ENCODE results near the gene STAC2. TPM values are rescaled to one million over a fixed set of nuclear protein-coding genes. Genes with fewer than 3 reads are reported as not detected.
A peak's percentile ranks its signal among the peaks of the same experiment; 100 is the strongest.

STAC2 gene
- total and polyA plus RNA-seq, 2 donors (not counting 1 experiment from before 2014, with no cell fraction given) = not detected

DNA sequence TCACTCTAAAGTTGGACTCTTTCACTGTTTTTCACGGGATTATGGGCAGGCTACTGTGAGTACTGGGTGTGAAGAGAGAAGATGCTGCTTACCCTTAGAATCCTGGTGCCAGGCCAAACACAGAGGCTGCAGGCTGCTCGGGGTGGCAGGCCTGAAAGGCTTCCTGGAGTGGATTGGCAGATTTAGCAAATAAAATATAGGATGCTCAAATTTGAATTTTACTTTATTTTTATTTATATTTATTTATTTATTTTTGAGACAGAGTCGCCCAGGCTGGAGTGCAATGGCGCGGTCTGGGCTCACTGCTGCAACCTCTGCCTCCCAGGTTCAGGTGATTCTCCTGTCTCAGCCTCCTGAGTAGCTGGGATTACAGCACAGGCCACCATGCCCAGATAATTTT is 14.9 kb upstream of the STAC2 start:
- no peaks in the 10 kb centered on the region for H3K79me2 ChIP-seq (ENCODE audit: control insufficient read depth, insufficient read depth, low read length)
- Mint-ChIP-seq H3K4me3 (no peak overlapping the region), H3K4me1 (peaks cover 34% of the 10 kb centered on the region), H3K27me3 (peaks cover 6% of the 10 kb centered on the region), H3K9me3 (ENCODE audit: insufficient read depth) (no peaks in the 10 kb centered on the region), H3K27ac (no peak overlapping the region)
- H3K27me3 ChIP-seq (replicated peaks in 1 of 4; ENCODE audit: control extremely low read depth in 1 of 4, control insufficient read depth in 3 of 4, insufficient read depth in 4 of 4, low read length in 3 of 4) = peaks cover 0 to 4% (median 0%) of the 10 kb centered on the region in 4 experiments
- no peak overlapping the region for H3K4me3 ChIP-seq (ENCODE audit: control extremely low read depth in 1 of 5, extremely low read depth in 1 of 5, insufficient read depth in 1 of 5, low read depth in 2 of 5, low read length in 4 of 5)
- H3K27ac ChIP-seq (ENCODE audit: low read length in 2 of 2) = no peak overlapping the region
- no peak overlapping the region for H2AFZ ChIP-seq (ENCODE audit: insufficient read depth, low read depth, low read length, poor library complexity, severe bottlenecking)
- H3K4me2 ChIP-seq (replicated peaks; ENCODE audit: low read depth, low read length, poor library complexity, severe bottlenecking) = no peak overlapping the region
- POLR2A ChIA-PET = no interaction called here
- DNase-seq = no peak
- no peaks in the 10 kb centered on the region for H3K36me3 ChIP-seq (replicated peaks in 1 of 2; ENCODE audit: control extremely low read depth in 1 of 2, control insufficient read depth in 1 of 2, extremely low read depth in 1 of 2, insufficient read depth in 2 of 2, low read length in 1 of 2)
- 100% methylated on average over 3 of the region's 5 CpGs for WGBS (ENCODE audit: insufficient coverage)
- TF ChIP-seq EZH2 (IDR thresholded peaks at IDR 0.05; ENCODE audit: borderline replicate concordance, insufficient read depth, low read depth, low read length, poor library complexity, severe bottlenecking) = no peak
- TF ChIP-seq, protein P1, sequence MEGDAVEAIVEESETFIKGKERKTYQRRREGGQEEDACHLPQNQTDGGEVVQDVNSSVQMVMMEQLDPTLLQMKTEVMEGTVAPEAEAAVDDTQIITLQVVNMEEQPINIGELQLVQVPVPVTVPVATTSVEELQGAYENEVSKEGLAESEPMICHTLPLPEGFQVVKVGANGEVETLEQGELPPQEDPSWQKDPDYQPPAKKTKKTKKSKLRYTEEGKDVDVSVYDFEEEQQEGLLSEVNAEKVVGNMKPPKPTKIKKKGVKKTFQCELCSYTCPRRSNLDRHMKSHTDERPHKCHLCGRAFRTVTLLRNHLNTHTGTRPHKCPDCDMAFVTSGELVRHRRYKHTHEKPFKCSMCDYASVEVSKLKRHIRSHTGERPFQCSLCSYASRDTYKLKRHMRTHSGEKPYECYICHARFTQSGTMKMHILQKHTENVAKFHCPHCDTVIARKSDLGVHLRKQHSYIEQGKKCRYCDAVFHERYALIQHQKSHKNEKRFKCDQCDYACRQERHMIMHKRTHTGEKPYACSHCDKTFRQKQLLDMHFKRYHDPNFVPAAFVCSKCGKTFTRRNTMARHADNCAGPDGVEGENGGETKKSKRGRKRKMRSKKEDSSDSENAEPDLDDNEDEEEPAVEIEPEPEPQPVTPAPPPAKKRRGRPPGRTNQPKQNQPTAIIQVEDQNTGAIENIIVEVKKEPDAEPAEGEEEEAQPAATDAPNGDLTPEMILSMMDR (IDR thresholded peaks at IDR 0.05) = no peak
- CTCF ChIA-PET = interaction anchor here (0.7 to 21.4 kb wide), 5 partner anchors 13 to 585 kb away, joined by 3 to 707 read pairs (median 5); partner anchors contain the start of gene RPL19
- H4K20me1 ChIP-seq (ENCODE audit: control insufficient read depth, insufficient read depth, low read length, poor library complexity, severe bottlenecking) = no peaks in the 10 kb centered on the region
- no peaks in the 10 kb centered on the region for H3K9me3 ChIP-seq (ENCODE audit: control extremely low read depth in 1 of 3, control insufficient read depth in 2 of 3, insufficient read depth in 1 of 3, low read length in 2 of 3)
- no peak overlapping the region for H3K9ac ChIP-seq (ENCODE audit: low read length)
- ATAC-seq (ENCODE audit: low read depth) = no peak
- H3K4me1 ChIP-seq (ENCODE audit: control insufficient read depth in 2 of 2, insufficient read depth in 2 of 2, low read length in 2 of 2) = peaks cover 25 to 37% of the 10 kb centered on the region in 2 donors
- intact Hi-C loops (cut with micrococcal nuclease) = no loop called here

DNA sequence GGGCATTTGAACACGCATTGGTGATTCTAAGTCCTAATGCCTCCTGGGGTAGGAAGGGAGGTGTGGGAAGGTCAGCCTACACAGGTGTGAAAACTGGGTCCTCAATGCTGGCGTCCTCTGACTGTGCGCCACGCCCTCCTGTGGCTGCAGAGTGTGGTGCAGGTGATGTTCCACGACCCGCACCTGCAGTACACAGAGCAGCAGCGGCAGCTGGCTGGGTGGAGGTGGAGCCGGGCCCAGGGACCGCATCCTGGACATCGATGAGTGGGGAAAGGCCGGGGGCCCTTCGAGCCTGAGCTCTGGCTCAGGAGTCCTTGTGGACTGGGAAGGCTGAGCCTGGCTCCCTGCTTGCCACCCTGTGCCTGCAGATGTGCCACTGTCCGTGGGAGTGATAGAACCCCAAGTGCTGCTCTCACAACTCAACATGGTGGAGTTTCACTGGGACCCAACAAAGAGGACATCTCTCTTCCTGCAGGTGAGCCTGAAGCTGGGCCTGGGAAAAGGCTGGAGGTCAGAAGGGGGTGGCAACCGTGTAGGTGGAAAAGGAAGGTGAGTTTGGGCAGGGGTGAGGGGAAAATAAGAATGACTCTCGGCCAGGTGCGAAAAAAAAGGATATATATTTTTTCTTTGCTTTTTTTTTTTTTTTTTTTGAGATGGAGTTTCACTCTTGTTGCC is 14.0 kb upstream of the STAC2 start:
- Mint-ChIP-seq H3K4me1 (peaks cover 35% of the 10 kb centered on the region), H3K4me3 (peak overlapping the region; percentile 45), H3K27ac (no peak overlapping the region), H3K9me3 (ENCODE audit: insufficient read depth) (no peaks in the 10 kb centered on the region), H3K27me3 (peaks cover 8% of the 10 kb centered on the region)
- DNase-seq = peak; percentile 82
- Histone ChIP-seq H3K79me2 (ENCODE audit: control insufficient read depth, insufficient read depth, low read length) (no peaks in the 10 kb centered on the region), H3K9ac (ENCODE audit: low read length) (no peak overlapping the region), H3K9me3 (ENCODE audit: control extremely low read depth in 1 of 3, control insufficient read depth in 2 of 3, insufficient read depth in 1 of 3, low read length in 2 of 3) (no peaks in the 10 kb centered on the region), H3K27ac (ENCODE audit: low read length in 2 of 2) (no peak overlapping the region), H3K4me2 (replicated peaks; ENCODE audit: low read depth, low read length, poor library complexity, severe bottlenecking) (peak overlapping the region; percentile 40), H3K27me3 (replicated peaks in 1 of 4; ENCODE audit: control extremely low read depth in 1 of 4, control insufficient read depth in 3 of 4, insufficient read depth in 4 of 4, low read length in 3 of 4) (peaks cover 0 to 4% (median 0%) of the 10 kb centered on the region in 4 experiments), H3K4me3 (ENCODE audit: control extremely low read depth in 1 of 5, extremely low read depth in 1 of 5, insufficient read depth in 1 of 5, low read depth in 2 of 5, low read length in 4 of 5) (no peak overlapping the region), H4K20me1 (ENCODE audit: control insufficient read depth, insufficient read depth, low read length, poor library complexity, severe bottlenecking) (no peaks in the 10 kb centered on the region), H3K36me3 (replicated peaks in 1 of 2; ENCODE audit: control extremely low read depth in 1 of 2, control insufficient read depth in 1 of 2, extremely low read depth in 1 of 2, insufficient read depth in 2 of 2, low read length in 1 of 2) (no peaks in the 10 kb centered on the region), H3K4me1 (ENCODE audit: control insufficient read depth in 2 of 2, insufficient read depth in 2 of 2, low read length in 2 of 2) (peaks cover 24 to 33% of the 10 kb centered on the region in 2 donors), H2AFZ (ENCODE audit: insufficient read depth, low read depth, low read length, poor library complexity, severe bottlenecking) (peak overlapping the region; percentile 27)
- CTCF ChIA-PET = interaction anchor here (0.7 to 21.4 kb wide), 7 partner anchors 15 to 586 kb away, joined by 3 to 707 read pairs (median 5); partner anchors contain the start of gene RPL19
- intact Hi-C loops (cut with micrococcal nuclease) = loop anchor here (1.0 to 5.0 kb wide), 2 partner anchors 32 to 87 kb away; partner anchors contain the start of gene PLXDC1
- ATAC-seq (ENCODE audit: low read depth) = peak; percentile 67
- POLR2A ChIA-PET = no interaction called here
- TF ChIP-seq, protein P1 (IDR thresholded peaks at IDR 0.05) = peak; percentile 75
- no peak for TF ChIP-seq EZH2 (IDR thresholded peaks at IDR 0.05; ENCODE audit: borderline replicate concordance, insufficient read depth, low read depth, low read length, poor library complexity, severe bottlenecking)
- 8% methylated on average over 12 of the region's 16 CpGs for WGBS (ENCODE audit: insufficient coverage)
